HG03520 (cell line): ENCODE results near the gene CFAP74.

ENCODE experiments used
- ATAC-seq: cut with Tn5 transposase; IDR thresholded peaks from one replicate; pipeline ENCODE4 v1.9.1; 2021; ENCODE audit warnings: mild to moderate bottlenecking, moderate library complexity; ENCODE audit not compliant: unreplicated experiment

CFAP74 gene

DNA sequence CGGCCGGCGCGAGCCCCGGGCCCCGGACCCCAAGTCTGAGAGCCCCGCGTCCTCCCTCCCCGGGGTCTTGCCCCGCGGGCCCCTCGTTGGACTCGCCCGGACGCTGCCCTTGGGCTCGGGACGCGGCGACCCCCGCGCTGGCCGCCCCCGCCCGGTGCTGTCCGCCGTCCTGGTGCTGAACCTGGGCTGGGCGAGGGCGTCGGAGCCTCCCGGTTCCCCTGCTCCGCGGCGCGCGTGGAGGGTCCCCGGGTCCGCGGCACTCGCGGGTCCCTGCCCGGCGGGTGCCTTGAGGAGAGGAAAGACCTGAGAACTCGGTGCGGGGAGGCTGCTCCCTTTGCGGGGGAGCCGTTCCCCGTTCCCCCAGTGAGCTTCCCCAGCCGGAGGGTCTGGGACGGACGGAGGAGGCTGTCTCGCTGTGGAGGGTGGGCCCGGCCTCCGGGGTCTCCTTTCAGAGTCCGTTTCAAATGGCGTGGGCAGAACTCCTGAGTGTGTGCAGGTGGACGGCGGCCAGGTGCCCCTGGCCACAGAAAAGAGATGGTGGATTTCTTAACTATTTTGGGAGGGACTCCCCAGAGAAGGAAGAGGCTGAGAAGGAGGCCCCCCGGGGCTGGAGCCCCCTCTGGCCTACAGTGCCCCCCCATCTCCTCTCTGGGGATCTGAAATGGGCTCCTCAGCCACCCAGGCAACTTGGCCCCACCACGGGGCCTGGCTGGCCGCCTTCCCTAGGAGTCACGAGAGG is 16.2 kb upstream of the CFAP74 start:
- ATAC-seq: no peak

DNA sequence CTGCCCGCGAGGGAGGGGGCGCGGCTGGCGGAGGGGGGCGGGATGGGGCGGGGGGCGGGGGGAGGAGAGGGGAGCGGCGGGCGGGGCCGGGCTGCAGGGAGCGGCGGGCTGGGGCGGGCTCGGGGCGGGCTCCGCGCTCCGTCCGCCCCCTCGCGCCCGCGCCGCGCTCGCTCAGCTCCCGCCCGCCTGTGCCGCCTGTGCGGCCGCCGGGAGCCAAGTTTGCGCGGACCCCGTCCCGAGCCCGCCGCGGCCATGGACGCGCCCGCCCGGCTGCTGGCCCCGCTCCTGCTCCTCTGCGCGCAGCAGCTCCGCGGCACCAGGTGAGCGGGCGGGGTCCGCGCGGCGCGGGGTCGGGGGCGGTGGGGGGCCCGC is 15.6 kb upstream of the CFAP74 start, which contains the start of gene GABRD:
TSS of gene GABRD (plus strand) at position 174 of the 372 bp plus-strand sequence. CDS start at position 253, 79 bp downstream.
- ATAC-seq: no peak

DNA sequence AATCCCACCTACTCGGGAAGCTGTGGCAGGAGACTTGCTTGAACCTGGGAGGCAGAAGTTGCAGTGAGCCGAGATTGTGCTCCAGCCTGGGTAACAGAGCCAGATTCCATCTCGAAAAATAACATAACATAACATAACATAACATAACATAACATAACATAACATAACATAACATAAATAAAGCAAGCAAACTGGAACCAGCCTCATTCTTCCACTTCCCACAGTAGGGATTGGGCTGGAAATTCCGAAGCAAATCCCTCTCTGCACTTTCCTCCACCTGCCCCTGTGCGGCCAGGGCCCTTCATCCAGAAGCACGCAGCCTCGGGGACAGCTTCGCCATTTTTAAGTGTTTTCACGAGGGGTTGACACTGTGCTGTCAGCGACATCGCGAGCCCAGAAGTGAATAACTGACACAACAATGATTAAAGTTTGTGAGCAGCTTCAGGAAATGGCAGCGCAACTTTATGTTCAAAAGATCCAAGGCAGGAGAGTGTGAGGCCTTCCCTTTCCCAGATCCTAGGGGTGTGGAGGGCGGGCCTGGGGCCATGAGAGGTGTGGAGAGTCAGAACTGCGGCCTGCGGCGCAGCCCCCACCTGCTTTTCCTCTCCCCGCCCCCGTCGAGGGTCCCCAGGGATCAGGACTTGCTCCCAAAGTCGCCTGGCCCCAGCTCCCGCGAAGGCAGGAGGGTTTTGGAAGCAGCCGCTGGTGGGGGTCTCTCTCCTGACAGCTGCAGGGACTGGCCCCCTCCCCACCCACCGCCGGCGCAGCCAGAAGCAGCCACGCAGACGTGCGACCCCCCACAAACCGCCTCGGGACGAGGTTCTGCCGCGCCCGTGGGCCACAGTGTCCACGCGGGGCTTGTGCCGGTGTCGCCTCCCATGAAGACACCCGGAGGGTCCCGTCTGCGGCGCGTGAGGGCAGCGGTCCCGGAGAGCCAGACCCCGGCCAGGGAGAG is 14.9 kb upstream of the CFAP74 start:
- ATAC-seq: no peak

DNA sequence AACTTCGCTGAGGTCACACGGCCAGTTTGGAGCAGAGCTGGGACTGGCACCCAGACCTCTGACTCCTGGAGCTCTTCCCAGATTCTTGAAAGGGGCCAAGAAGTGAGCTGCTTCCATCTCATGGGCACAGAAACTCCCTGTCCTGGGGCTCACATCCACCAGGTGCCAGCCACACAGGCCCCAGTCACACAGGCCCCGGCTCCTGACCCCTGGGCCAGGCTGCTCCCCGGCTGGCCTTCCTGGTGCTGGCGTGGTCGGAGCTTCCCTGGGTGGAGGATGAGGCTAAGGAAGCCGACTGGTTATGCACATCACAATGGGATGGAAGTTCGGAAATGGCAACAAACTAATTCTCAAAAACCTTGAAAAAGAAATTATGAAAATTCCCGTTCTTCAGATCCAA is 12.5 kb upstream of the CFAP74 start:
- ATAC-seq: no peak

DNA sequence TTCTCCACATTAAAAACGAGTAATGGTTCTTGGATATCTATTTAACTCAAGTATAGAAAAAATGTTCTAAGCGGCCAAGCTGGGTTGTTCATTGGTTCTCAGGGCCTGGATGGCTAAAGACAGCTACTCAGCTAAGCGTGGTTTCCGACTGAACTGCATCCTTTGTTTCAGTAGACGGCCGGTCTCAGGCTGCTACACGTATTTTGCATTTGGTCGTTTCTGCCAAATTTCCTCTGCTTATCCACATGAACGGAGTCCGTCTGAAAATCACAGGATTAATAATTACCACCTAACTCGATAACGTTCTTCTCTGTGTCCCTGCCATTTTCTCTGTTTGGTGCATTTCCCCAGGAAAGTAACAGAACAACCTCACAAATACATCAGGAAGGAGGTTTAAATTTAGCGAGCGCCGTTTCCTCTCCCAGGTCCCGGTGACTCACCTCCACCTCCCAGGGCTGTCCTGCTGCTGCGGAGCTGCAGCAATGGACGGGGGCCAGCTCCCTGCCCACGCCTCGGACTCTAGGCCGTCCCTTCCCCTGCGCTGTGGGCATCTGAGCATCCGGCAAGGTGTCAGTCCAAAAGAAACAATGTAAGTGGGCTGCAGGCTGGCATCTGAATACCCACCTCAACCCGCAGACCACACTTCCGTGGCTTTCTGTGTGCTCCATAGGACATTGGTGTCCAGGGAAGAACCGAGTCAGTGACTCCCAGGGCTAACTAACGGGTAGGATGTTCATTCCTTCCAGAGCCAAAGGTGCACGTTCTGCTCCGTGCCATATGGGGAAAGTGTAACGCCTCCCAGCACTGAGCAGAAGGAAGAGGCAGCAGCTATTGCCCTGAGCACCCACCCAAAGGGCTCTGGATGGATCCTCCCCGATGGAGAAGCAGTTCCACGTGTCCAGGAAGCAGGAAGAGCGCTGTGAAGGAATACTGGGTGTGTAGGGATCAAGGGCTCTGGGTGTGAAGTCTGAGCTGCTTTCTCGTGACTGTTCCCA is 11.5 kb upstream of the CFAP74 start:
- ATAC-seq: no peak

DNA sequence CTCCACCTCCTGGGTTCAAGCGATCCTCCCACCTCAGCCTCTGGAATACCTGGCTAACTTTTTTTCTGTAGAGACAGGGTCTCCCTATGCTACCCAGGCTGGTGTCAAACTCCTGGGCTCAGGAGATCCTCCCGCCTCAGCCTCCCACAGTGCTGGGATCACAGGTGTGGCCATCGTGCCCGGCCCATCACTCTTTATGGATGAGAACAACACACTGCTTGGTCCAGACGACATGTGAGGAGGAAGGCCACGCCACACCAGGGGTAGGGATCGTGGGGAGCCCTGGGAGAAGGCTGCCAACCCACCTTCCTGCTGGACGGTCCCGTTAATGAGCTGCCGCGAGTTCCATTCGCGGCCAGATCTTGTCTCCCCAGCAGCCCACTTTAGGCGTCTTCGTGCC is 10.6 kb upstream of the CFAP74 start:
- ATAC-seq: no peak

DNA sequence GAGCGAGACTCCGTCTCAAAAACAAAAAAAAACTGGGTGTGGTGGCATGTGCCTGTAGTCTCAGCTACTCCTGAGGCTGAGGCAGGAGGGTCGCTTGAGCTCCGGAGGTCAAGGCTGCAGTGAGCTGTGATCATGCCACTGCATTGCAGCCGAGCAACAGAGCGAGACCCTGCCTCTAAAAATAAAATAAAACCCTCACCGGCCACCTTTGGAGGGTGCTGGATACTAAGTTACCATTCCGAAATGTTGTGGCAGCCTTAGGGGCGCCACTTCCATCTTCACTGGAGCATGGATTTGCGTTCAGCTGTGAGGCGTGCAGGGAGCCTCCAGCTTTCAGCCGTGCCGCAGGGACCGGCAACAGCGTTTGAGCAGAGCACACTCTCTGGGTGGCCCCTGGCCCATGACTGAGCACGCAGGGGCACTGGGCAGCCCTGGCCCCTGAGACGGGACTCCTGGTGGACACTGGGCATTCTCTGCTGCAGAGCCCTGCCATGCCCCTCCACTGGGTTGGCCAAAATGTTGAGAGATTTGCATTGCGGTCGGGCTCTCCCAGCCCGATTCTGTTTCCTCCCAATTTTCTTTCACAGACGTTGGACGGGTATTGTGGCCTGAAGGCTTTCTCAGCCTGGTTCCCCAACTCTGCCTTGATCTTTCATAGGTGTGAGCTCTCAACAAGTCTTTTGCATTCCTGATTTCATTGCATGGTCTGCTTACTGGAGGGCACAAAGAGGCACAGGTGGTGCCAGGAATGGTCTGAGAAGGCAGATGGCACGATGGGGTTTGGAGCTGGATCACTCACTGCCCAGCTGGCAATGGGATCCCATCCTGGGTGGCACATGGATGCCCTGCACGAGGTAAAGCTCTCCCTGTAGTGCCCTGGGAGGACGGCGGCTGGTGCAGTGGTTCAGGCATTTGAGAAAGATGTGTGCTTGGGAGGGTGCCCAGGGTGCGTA is 5.8 kb upstream of the CFAP74 start:
- ATAC-seq: no peak

DNA sequence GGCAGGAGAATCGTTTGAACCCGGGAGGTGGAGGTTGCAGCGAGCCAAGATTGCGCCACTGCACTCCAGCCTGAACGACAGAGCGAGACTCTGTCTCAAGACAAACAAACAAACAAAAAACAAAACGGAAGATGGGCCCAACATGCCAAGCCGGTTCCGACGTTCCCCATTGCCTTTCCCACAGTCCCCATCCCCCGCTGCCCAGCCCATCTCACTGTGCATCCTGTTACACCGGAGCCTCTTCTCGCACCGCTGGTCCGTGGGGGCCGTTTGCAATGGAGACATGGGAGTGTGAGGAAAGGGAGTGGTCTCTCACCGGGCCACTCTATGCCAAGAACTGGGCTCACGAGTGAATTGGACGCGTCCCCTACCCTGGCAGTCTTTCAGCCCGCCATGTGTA is 1.3 kb upstream of the CFAP74 start:
- ATAC-seq: no peak

DNA sequence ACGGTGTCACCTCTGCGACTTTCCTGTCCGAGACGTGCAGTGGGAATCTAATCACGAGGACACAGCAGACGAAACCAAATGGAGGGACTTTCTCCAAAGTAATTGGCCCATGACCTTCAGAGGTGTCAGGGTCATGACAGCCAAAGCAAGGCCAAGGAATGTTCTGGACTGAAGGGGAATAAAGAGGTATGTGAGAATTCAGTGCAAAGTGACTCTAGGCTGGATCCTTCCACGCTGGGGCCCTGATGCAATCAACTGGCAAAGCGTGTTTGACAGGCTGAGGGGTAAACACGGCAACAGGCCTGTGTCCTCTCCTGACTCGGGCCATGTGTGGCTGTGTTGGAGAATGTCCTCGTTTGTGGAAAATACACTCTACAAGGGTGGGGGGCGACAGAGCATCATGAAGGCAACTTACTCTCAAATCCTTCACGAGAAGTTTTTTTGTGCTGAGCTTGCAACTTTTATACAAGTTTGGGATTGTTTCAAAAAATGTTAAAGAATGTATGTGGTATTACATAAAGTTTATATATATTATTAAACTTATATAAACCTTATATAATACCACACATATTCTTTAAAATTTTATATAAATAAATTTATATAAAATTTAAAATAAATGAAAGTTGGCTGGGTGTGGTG is 1.7 kb downstream of the CFAP74 start:
- ATAC-seq: no peak

DNA sequence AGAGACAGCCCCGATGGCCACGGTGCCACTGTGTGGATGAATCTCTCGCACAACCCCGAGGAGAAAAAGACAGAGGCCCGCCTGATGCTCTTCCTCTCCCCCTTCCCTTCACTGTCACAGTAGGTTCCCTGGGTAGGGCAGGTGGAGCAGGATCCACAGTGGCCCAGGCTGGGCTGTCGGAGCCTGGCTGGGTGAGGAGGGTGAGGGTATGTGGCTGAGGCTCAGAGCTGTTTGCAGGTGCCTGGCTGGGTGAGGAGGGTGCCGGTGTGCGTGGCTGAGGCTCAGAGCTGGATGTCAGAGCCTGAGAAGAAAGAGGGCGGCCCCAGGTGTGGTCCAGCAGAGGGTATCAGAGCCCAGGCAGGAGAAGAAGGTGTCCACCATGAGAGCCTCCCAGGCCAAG is 2.7 kb downstream of the CFAP74 start:
- ATAC-seq: no peak

DNA sequence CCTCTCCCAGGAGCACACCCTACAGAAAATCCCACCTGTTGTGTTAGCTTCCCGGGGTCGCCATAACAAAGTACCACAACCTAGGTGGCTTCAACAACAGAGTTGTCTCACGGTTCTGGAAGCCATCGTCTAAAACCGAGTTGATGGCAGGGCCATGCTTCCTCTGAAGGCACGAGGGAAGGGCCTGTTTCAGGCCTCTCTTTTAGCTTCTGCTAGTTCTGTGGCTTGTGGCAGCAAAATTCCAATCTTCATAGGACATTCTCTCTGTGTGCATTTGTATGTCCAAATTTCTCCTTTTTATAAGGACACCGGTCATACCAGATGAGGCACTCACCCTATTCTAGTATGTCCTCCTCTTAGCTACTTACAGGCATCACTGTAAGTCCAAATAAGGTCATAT is 3.2 kb downstream of the CFAP74 start:
- ATAC-seq: no peak

DNA sequence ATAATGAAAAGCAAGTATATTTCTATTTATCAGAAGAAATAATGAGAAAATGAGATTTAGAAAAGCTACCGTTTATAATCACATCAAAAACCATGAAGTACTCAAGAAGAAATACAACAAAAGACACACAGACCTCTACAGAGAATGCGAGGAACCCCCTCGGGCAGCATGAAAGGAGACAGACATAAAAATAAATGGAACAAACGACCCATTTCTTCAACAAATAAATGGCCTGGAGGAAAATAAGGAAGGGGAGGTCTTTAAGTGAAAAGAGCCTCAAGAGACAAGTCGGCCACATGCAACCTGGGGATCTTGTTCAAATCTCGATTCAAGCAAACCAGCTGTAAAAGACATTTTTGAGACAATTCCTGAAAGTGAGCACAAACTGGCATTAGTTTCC is 6.0 kb downstream of the CFAP74 start:
- no peak for ATAC-seq

DNA sequence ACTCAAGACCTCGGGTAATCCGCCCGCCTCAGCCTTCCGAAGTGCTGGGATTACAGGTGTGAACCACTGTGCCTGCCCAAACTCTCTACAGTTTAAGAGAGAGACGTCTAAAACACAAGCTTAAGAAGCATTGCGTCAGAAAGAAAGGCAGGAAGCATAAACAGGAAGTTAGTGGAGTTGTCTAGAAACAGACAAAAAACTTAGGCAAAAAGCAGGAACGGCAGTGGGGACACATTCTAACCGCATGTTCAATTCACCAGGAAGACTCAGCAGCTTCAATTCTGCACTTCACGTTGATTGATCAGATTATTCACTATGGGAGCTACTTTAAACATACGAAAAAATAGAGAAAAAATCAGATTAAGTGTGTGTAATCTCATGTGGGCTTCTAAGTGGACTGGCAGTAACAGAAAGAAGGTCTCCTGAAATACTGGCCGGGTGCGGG is 7.4 kb downstream of the CFAP74 start:
- ATAC-seq: no peak

DNA sequence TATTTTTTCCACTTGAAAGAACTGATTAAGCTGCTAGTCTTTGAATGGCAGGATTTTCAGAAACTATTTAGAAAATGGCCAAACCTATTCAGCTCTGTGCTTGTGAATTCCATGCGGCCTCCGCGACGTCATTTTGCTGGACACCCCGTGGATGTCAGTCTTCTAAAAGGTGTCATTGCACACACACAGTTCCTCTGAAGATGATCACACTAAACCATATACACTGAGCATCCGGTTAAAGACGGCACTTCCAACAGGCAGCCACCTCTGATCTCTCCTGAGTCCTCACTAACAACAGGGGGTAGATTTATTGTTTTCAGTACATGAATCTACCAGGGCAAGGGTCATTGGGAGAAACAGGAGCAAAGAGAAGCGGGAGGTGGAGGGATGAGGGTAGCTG is 9.1 kb downstream of the CFAP74 start:
- ATAC-seq: no peak

DNA sequence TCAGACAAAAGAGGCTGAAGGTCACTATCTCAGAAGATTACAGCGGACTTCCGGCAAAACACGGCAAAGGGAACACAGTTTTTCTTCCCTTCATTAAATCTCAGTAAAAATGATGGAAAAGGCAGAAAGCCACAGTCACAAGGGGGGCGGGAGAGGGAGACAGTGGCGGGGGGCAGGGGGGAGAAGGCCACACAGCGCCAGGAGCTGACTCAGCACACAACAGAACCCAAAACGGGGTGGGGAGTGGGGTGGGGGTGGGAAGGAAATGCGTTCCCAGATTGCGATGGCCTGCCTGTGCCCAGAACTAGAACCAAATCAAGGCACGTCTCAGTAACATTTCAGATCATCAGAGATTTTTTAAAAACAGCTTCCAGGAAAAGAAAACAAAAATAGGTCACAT is 13.4 kb downstream of the CFAP74 start:
- ATAC-seq: no peak

DNA sequence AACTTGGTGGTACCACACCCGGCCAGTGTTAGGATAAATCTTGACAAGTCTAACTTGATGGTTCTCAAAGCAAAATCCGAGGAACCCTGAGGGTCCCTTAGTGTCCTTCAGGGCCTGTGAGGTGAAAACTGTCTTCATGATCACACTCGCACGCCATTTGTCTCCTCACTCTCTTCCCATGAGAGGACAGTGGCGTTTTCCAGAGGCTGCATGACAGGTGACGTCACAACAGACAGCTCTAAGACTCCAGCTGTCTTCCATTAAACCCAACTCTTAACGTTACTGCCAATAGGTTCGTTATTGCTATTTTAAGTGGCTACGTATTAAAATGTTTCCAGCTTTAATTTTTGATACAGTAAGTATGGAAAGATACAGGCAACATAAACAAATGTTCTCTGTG is 13.8 kb downstream of the CFAP74 start:
- ATAC-seq: no peak

DNA sequence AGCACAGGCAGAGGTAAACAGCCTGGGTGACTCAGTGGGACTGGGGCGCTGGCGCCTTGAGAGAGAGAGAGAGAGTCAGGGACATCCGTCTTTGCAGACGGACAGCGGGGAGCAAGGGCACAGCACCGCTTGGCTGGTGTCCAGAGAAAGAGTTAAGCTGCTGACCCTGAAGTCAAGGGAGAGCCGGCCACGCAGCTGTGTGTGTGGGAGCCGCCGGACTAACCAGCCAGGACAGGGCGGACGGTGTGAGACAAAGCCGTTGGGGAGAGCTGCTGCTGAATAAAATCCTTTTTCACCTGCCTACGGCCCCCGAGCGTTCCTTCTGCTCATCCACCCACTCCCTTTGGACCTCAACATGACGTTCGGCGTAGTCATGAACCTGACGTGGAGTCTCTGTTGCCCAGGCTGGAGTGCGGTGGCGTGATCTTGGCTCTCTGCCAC is 14.5 kb downstream of the CFAP74 start:
- no peak for ATAC-seq

DNA sequence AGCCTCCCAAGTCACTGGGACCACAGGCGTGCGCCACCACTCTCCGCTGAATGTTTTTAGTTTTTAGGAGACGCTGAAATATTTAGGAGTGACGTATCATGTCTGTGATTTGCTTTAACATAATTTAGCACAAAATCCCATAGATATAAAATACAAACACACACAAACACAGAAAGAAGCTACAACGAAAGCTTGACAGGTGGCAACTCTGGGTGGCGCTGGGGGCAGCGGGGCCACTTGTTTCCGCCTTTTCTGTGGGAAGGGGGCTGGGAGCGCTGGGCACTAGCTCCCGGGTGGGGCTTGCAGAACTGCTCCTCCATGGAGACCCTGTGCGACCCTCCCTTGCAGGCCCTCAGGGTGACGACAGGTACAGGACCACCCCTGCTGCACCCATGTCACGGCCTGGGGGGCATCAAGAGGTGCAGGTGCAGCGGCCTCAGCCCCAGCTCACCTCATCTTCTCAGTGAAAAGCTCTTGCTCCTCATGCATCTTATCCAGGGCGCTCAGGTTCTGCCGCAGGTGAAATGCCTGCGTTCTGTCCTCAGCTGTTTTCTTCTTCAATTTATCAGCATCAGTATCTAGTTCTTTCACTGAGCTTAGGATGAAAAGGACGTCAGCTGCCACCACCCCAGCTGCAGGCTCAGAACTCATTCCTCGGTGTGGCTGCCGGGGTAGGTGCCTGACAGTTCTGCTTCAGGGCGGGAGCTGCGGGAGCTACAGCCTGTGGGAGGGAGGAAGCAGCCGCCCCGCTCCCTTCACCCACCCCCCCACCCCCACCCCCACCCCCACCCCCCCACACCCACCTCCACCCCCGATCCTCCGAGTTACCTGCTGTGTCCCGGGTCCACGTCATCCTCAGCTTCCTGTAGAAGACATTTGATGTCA is 15.3 kb downstream of the CFAP74 start:
- ATAC-seq: no peak
